Lower leg skin (tissue), 3 donors: ENCODE data around the gene PVALB.

ENCODE experiments used
- CTCF ChIP-seq, 3 donors: fragments of 450-650 bp; IDR thresholded peaks; one replicate each; pipeline ENCODE4 v1.5.1; 2016; ENCODE audit warnings: antibody characterized with exemption in 3 of 3, mild to moderate bottlenecking in 3 of 3, moderate library complexity in 2 of 3
- POLR2A ChIP-seq, 2 donors: fragments of 450-650 bp; IDR thresholded peaks; one replicate each; pipeline ENCODE4 v1.6.1; 2016 to 2017; ENCODE audit warnings: antibody characterized with exemption in 2 of 2, mild to moderate bottlenecking in 1 of 2, moderate library complexity in 1 of 2

GRCh38 chr22:36765131-36765942 is 51.5 kb downstream of the PVALB start:
- TF ChIP-seq POLR2A (IDR thresholded peaks at IDR 0.05) (no peak), CTCF (IDR thresholded peaks at IDR 0.05) (no peak)
